HL-60/S4 treated with phorbol 12-myristate 13-acetate at 8.2 ng/mL for 4 days and 3 days (cell line): ENCODE data around the gene SDK2.

ENCODE experiments used
- in situ Hi-C: fragments of 300-500 bp; cut with MboI; formaldehyde crosslinking; loops from 2 replicates; pipeline ENCODE4 v1.15.0; 2022; ENCODE audit warnings: low sequenced_read_pairs

SDK2 gene

DNA sequence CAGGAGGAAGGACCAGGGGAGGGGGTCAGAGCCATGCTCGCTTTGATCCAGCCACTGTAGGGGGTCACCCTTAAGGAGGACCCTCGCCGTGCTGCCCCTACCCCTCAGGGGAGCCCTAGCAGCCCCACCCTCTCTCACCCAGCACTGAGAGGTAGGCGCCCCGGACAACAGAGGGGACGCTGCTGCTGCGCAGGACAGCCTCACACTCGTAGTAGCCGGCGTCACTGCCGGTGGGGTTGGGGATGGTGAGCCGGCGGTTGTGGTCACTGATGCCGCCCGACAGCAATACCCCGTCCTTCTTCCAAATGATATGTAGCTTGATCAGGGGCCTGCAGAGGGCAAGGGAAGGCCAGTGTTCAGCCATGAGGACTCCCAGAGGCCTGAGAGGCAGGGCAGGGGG lies 206.4 kb downstream of the SDK2 start:
- in situ Hi-C loops = loop anchor here (25.0 kb wide), 3 partner anchors 99 to 749 kb away; no protein-coding TSS in a partner anchor

GRCh38 chr17:73436954-73437353 lies 207.3 kb downstream of the SDK2 start:
- in situ Hi-C loops = loop anchor here (25.0 kb wide), 3 partner anchors 100 to 750 kb away; no protein-coding TSS in a partner anchor

- in situ Hi-C loops = loop anchor here (25.0 kb wide), 3 partner anchors 102 to 752 kb away; no protein-coding TSS in a partner anchor
Measured at GRCh38 chr17:73435412-73435811, 208.8 kb downstream of the SDK2 start.

- in situ Hi-C loops = loop anchor here (25.0 kb wide), 3 partner anchors 103 to 753 kb away; no protein-coding TSS in a partner anchor
Measured at GRCh38 chr17:73434154-73434553, 210.1 kb downstream of the SDK2 start.

- in situ Hi-C loops = loop anchor here (25.0 kb wide), 3 partner anchors 104 to 754 kb away; no protein-coding TSS in a partner anchor
Measured at GRCh38 chr17:73433501-73433900, 210.7 kb downstream of the SDK2 start.

GRCh38 chr17:73432624-73433190 lies 211.5 kb downstream of the SDK2 start:
- in situ Hi-C loops = loop anchor here (25.0 kb wide), 3 partner anchors 105 to 755 kb away; no protein-coding TSS in a partner anchor

- in situ Hi-C loops = loop anchor here (25.0 kb wide), 3 partner anchors 106 to 756 kb away; no protein-coding TSS in a partner anchor
Measured at GRCh38 chr17:73431401-73432205, 212.6 kb downstream of the SDK2 start.

- in situ Hi-C loops = loop anchor here (25.0 kb wide), 3 partner anchors 106 to 756 kb away; no protein-coding TSS in a partner anchor
Measured at GRCh38 chr17:73430848-73431247, 213.4 kb downstream of the SDK2 start.

DNA sequence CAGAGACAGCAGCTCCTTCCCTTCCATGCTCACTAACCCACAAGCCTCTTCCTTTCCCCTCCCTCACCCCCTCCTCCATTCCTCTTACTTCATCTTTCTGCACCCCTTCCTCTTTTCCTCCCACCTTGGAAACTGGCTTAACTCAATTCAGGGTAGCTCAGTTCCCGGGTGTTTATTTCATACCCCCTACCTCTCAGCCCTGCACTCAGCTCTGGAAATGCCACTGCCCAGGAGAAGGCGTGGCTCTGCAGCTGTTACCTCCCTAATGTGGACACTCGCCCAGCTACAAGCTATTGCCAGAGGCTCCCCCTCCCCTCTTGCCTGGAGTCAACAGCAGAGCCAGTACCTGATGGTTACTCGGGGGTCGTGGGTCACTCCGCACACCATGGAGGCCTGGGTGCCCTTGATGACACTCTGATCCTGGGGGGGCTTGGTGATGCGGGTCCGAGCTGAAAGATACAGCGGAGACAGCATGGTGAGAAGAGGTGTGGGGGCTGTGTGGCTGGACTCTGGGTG lies 214.0 kb downstream of the SDK2 start:
- in situ Hi-C loops = loop anchor here (25.0 kb wide), 3 partner anchors 107 to 757 kb away; no protein-coding TSS in a partner anchor

GRCh38 chr17:73429440-73430164 lies 214.6 kb downstream of the SDK2 start:
- in situ Hi-C loops = loop anchor here (25.0 kb wide), 3 partner anchors 108 to 758 kb away; no protein-coding TSS in a partner anchor

GRCh38 chr17:73427198-73427597 lies 217.0 kb downstream of the SDK2 start:
- in situ Hi-C loops = loop anchor here (25.0 kb wide), 3 partner anchors 110 to 760 kb away; no protein-coding TSS in a partner anchor

GRCh38 chr17:73424571-73424970 lies 219.7 kb downstream of the SDK2 start:
- in situ Hi-C loops = no loop called here

DNA sequence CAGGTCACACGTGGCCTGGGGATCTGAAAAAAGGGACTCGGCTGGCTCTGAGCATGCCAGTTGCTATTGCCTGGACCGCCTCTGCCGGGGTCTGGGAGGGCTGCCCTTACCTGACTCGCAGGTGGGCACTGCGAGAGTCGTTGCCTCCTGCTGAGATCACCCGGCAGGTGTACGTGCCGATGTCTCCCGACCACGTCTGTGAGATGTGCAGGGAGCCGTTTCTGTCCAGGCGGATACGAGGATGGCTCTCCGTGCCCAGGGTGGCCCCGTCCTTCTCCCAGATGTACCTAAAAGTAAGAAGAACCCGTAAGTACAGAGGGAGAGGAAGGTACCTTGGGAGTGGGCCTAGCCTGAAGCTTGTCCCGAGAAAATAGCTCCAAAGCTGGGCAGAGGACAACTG lies 220.4 kb downstream of the SDK2 start:
- in situ Hi-C loops = no loop called here

DNA sequence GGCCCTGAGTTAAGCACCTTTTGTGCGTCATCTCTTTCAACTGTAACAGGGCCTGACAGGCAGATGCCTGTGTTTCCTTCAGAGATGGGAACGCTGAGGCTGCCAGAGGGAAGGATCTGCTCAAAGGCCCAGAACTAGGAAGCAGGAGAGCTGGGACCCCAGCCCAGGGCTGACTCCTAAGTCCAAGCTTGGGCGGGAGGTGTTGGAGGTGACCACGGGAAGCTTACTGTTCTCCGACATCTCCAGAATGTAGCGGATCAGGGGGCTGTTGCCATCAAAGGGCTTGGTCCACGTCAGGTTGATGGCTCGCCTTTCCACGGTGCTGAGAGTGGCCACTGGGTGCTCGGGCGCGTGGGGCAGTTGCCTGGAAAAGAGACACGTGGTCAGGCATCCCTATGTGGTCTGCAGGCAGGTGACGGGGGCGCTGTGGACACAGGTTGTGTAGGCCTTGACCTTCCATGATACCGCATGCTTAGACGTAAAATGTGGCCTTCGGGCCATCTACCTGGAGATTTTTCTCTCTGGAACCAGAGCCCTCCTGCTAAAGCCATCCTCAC lies 221.0 kb downstream of the SDK2 start:
- in situ Hi-C loops = no loop called here

GRCh38 chr17:73422121-73422520 lies 222.1 kb downstream of the SDK2 start:
- in situ Hi-C loops = no loop called here

- in situ Hi-C loops = no loop called here
Measured at GRCh38 chr17:73420897-73421296, 223.3 kb downstream of the SDK2 start.

DNA sequence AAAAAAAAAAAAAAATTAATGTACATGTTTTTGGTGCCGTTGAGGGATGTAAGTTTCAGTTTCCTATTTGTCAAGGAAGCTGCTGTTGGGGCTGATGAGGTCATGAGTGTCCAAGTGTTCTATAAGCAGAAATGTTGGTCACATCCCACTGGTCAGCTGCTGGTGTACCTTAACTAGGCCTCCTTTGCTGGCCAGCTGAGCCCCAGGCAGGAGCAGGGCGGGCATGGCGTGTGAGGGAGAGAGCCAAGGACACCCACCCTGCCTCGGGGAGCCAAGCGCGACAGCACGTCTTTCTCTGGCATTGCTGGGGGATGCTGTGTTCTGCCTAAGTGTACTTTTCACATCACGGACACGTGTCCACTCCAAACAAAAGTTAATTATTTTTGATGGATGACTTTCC lies 224.4 kb downstream of the SDK2 start:
- in situ Hi-C loops = no loop called here

- in situ Hi-C loops = no loop called here
Measured at GRCh38 chr17:73419051-73419450, 225.2 kb downstream of the SDK2 start.

GRCh38 chr17:73415782-73416181 lies 228.5 kb downstream of the SDK2 start:
- in situ Hi-C loops = no loop called here

DNA sequence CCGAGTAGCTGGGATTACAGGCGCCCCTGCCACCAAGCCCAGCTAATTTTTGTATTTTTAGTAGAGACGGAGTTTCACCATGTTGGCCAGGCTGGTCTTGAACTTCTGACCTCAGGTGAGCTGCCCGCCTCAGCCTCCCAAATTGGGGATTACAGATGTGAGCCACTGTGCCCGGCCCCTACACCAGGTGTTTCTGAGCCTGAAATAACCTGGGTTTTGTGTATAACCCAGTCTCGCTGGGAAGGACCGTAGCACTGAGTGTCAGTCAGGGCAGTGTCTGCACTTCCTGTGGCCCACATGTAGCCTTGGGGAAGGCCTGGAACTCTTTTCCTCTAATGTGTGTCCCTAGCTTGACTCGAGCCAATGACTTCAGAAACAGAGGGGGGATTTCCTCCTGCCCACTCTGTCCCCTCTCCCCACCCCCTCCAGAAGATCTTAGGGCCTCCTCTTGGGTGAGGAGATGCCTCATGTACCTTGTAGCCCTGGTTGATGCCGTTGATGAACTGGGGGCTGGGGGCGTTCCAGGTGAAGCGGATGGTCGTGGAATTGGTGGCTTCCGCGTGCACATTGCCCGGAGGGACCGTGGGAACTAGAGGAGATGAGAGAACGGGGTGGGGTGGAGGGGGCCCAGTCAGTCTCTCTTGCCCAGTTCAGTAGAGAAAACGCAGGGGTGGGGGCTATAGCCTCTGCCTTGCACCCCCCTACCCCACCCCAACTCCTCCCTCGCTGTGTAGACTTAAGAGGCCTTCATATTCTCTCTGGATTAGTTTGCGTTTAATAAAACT lies 229.9 kb downstream of the SDK2 start:
- in situ Hi-C loops = no loop called here
